HepG2 (cell line): ENCODE results near the gene ADCY1. TPM values are rescaled to one million over a fixed set of nuclear protein-coding genes. Genes with fewer than 3 reads are reported as not detected.
"Not testable (repeated sequence)": the region's sequence is repeated elsewhere in the genome, so short reads cannot be mapped to it uniquely, and the experiment has no call there.

Source experiments
- ATAC-seq: fragments of 200-7000 bp; cut with Tn5 transposase; 3 replicates; pipeline ENCODE4 v1.9.1; 2020; ENCODE audit warnings: mild to moderate bottlenecking, moderate library complexity
- BruUV-seq: library from RNA; stranded (reverse); fragments of 400-500 nt; replicated peaks from 2 replicates; lab custom pipeline; 2021; lab: Mats Ljungman, UMichigan
- CTCF ChIA-PET: fragments of 300-600 bp; formaldehyde crosslinking; extraction: SDS; loops from one replicate; lab custom pipeline; 2021; ENCODE audit warnings: low total read pairs, inconsistent platforms, low intra/inter-chr PET ratio; lab: Yijun Ruan, JAX
- POLR2A ChIA-PET: fragments of 350-600 bp; sonication (Branson Sonifier 250); formaldehyde crosslinking; loops from one replicate; lab custom pipeline; 2020; ENCODE audit warnings: antibody characterized with exemption, inconsistent platforms; lab: Yijun Ruan, JAX
- DNase-seq: peaks from one replicate; pipeline ENCODE4 v3.0.0-alpha.2; 2015; ENCODE audit warnings: low spot score
- FAIRE-seq: peaks from 3 replicates; lab custom pipeline; 2011; peaks lifted over from hg19 to GRCh38; lab: Jason Lieb, UNC
- H2AFZ ChIP-seq: one replicate; pipeline ENCODE4 v1.6.1; 2011; ENCODE audit warnings: low read length, inconsistent platforms
- H3K27ac ChIP-seq: fragments of 300-600 bp; 3 replicates; pipeline ENCODE4 v1.8.0; 2011; ENCODE audit warnings: mixed run types, mild to moderate bottlenecking, mixed read lengths, low read length, inconsistent platforms; ENCODE audit not compliant: insufficient read depth; ENCODE audit errors: extremely low read length
- H3K27me3 ChIP-seq, 2 experiments: fragments of 200-600 bp in 1 of 2; 2 replicates in 1 of 2; 3 replicates in 1 of 2; pipeline versions ENCODE4 v1.6.0 to v1.8.0; 2011; ENCODE audit warnings: low read length in 2 of 2, mild to moderate bottlenecking in 2 of 2, moderate library complexity in 2 of 2, inconsistent platforms in 1 of 2; ENCODE audit not compliant: insufficient read depth in 2 of 2, control insufficient read depth in 1 of 2
- H3K36me3 ChIP-seq, 2 experiments: fragments of 200-600 bp in 1 of 2; replicated peaks in 1 of 2; 2 replicates in 1 of 2; 3 replicates in 1 of 2; pipeline versions ENCODE4 v1.5.1 to v1.8.0; 2011; ENCODE audit warnings: low read length in 2 of 2, inconsistent platforms in 1 of 2; ENCODE audit not compliant: insufficient read depth in 2 of 2, control insufficient read depth in 1 of 2
- H3K4me1 ChIP-seq: 2 replicates; pipeline ENCODE4 v1.5.1; 2012; ENCODE audit warnings: low read length, inconsistent platforms; ENCODE audit not compliant: insufficient read depth
- H3K4me2 ChIP-seq: 2 replicates; pipeline ENCODE4 v1.6.0; 2011; ENCODE audit warnings: low read depth, low read length, inconsistent platforms
- H3K4me3 ChIP-seq, 3 experiments: fragments of 200-600 bp in 1 of 3; sonication (generic), shearing (Covaris generic) in 1 of 3; replicated peaks in 1 of 3; 2 replicates each; pipeline ENCODE4 v1.5.1; 2011 to 2016; ENCODE audit warnings: low read length in 3 of 3, inconsistent platforms in 2 of 3, low read depth in 2 of 3, mild to moderate bottlenecking in 2 of 3, control low read depth in 1 of 3, mixed read lengths in 1 of 3; ENCODE audit not compliant: insufficient read depth in 1 of 3
- H3K79me2 ChIP-seq: one replicate; pipeline ENCODE4 v1.6.1; 2011; ENCODE audit warnings: low read length, inconsistent platforms; ENCODE audit not compliant: insufficient read depth
- H3K9ac ChIP-seq: 2 replicates; pipeline ENCODE4 v1.6.0; 2011; ENCODE audit warnings: mild to moderate bottlenecking, low read depth, low read length, inconsistent platforms; ENCODE audit not compliant: insufficient read depth
- H3K9me3 ChIP-seq: 2 replicates; pipeline ENCODE4 v1.5.1; 2012; ENCODE audit warnings: mild to moderate bottlenecking, low read length
- H4K20me1 ChIP-seq: 2 replicates; pipeline ENCODE4 v1.6.0; 2011; ENCODE audit warnings: inconsistent platforms, mild to moderate bottlenecking, low read length, moderate library complexity; ENCODE audit not compliant: insufficient read depth
- AGO2 ChIP-seq: fragments of 200-400 bp; formaldehyde crosslinking; optimal IDR thresholded peaks from 2 replicates; pipeline ENCODE3; 2017; ENCODE audit warnings: mild to moderate bottlenecking, low read depth, low read length, moderate library complexity
- EHMT2 ChIP-seq: fragments of 200-600 bp; sonication (generic); IDR thresholded peaks from 2 replicates; pipeline ENCODE4 v1.7.0; 2017; ENCODE audit warnings: antibody characterized with exemption, low read depth, low read length, borderline replicate concordance
- HCFC1 ChIP-seq: fragments of 150-350 bp; IDR thresholded peaks from 2 replicates; pipeline ENCODE4 v1.6.1; 2014; ENCODE audit warnings: low read depth, low read length
- MAFK ChIP-seq, 2 experiments: IDR thresholded peaks in 1 of 2; conservative IDR thresholded peaks in 1 of 2; 2 replicates each; pipeline ENCODE4 v1.6.1; 2011; ENCODE audit warnings: improper control_type of control experiment in 2 of 2, low read length in 2 of 2
- POLR2G ChIP-seq: fragments of 200-400 bp; formaldehyde crosslinking; IDR thresholded peaks from 2 replicates; pipeline ENCODE4 v1.6.1; 2018; ENCODE audit warnings: mild to moderate bottlenecking, low read depth, low read length, moderate library complexity
- ZFAT ChIP-seq: sonication (generic); formaldehyde crosslinking; conservative IDR thresholded peaks from 2 replicates; pipeline ENCODE4 v1.8.1; 2023; ENCODE audit warnings: missing genetic modification reagents, inconsistent platforms
- ZNF329 ChIP-seq: sonication (generic); formaldehyde crosslinking; IDR thresholded peaks from 2 replicates; pipeline ENCODE4 v1.9.0; 2021; ENCODE audit warnings: low read depth, mild to moderate bottlenecking, missing genetic modification reagents
- ZNF337 ChIP-seq: sonication (generic); formaldehyde crosslinking; IDR thresholded peaks from 2 replicates; pipeline ENCODE4 v1.5.1; 2020; ENCODE audit warnings: missing genetic modification reagents, low read depth, mild to moderate bottlenecking, borderline replicate concordance
- ZNF570 ChIP-seq: sonication (generic); formaldehyde crosslinking; IDR thresholded peaks from 2 replicates; pipeline ENCODE4 v1.4.0; 2020; ENCODE audit warnings: mild to moderate bottlenecking, missing genetic modification reagents, borderline replicate concordance
- WGBS: methylation state at CpG from one replicate; pipeline ENCODE4 v1.1.6; 2017; ENCODE audit warnings: low lambda C conversion rate; 5-methylcytosine and 5-hydroxymethylcytosine counted together
- in situ Hi-C: cut with HindIII; loops from 2 replicates; pipeline ENCODE4 v1.10.0; 2017; ENCODE audit warnings: low pct_unique_long_range_greater_than_20kb; ENCODE audit not compliant: extremely low pct_ligation_motif_present
- intact Hi-C: fragments of 100-400 bp; cut with micrococcal nuclease; formaldehyde crosslinking; loops from one replicate; pipeline ENCODE4 v1.10.0; 2022; ENCODE audit not compliant: unreplicated experiment
- polyA plus RNA-seq, 8 experiments: library from polyadenylated mRNA; depleted of rRNA in 3 of 8; stranded (reverse) in 7 of 8; unstranded in 1 of 8; fragments of >200 nt; fragmentation: Illumina TruSeq in 4 of 8; extraction: Trizol in 4 of 8; gene quantifications; 2 replicates each; pipeline versions ENCODE4 v1.2.1 to v1.2.3, GENCODE V29; 2011 to 2016; ENCODE audit warnings: low read depth in 4 of 8, missing spikeins in 1 of 8, mixed read lengths in 1 of 8; ENCODE audit not compliant: insufficient read depth in 1 of 8
- total RNA-seq, 5 experiments: library from RNA; depleted of rRNA; stranded (reverse); fragments of >200 nt; fragmentation: Illumina TruSeq; extraction: Trizol; gene quantifications; 2 replicates each; pipeline ENCODE4 v1.2.3, GENCODE V29; 2016; ENCODE audit warnings: low read depth in 1 of 5
- TF ChIP-seq, protein P1 (sequence below): IDR thresholded peaks from 2 replicates; pipeline ENCODE4 v1.6.1; 2016; ENCODE audit warnings: missing biosample characterization, missing genetic modification reagents, low read depth
- TF ChIP-seq, protein P2 (sequence below): IDR thresholded peaks from 2 replicates; pipeline ENCODE4 v1.6.1; 2016
- TF ChIP-seq, protein P3 (sequence below): IDR thresholded peaks from 2 replicates; pipeline ENCODE4 v1.6.1; 2018; ENCODE audit warnings: missing genetic modification reagents, mild to moderate bottlenecking, missing compliant biosample characterization

ADCY1 gene
- total and polyA plus RNA-seq, 2 of the 13 experiments (the other 11 are each of a cell fraction or from before 2014, with no cell fraction given) = 0.80 to 1.2 TPM

DNA sequence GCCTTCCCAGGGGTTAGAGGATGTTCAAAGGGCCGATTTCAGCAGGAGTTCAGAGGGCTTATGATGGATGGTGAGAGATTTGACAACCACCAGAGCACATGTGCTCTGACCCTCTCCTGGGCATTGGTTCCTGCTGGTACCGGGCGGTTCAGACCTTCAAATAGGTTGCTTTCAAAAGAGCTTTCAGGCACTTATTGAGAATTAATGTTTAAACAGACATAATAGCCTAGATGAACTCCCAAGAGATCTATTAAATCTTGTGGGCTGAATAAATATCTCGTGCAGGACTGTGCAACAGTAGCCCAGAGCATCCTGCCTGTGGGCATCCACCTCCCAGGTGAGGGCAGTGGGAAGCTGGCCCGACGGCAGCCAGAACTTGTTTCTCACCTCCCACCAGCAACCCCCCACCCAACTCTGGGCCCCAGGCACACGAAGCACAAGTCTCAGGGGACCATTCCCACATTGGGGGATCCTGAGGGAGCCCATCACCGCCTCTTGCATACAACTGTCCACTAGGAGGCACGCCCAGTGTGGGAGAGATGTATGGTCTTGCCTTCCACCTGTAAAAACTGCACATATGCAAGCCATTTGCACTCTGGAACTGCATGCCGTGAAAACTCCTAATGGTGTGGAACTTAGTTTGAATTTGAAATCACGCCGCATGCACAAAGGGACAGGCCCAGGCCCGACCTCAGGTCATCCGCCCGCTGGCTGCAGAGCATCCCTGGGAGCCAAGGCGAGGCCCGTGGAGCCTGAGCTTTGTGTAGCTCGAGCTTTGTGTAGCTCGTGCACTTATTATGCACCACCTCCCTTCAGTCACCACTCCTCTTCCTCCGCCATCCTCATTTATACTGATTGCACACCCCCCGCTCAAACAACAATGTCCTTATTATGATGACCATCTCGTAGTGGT, 147.8 kb downstream of the ADCY1 start:
- FAIRE-seq = no peak
- POLR2A ChIA-PET = no interaction called here

DNA sequence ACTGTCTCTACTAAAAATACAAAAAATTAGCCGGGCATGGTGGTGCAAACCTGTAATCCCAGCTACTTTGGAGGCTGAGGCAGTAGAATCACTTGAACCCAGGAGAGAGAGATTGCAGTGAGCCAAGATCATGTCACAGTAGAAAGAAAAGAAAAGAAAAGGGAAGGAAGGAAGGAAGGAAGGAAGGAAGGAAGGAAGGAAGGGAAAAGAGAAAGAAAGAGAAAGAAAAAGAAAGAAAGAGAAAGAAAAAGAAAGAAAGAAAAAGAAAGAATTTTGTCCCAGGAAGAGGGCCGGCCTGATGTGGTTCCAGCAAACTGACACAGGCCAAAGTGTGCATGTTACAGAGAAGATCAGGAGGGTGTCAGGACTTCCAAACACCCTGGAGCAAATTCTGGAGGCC, 151.1 kb downstream of the ADCY1 start:
- H3K36me3 ChIP-seq, ATAC-seq, H3K9ac ChIP-seq, H3K79me2 ChIP-seq, H3K4me2 ChIP-seq, in situ Hi-C loops, FAIRE-seq, H3K27me3 ChIP-seq, BruUV-seq, H3K9me3 ChIP-seq, POLR2A ChIA-PET, H3K4me3 ChIP-seq, H4K20me1 ChIP-seq, CTCF ChIA-PET, DNase-seq, H3K4me1 ChIP-seq, H3K27ac ChIP-seq, H2AFZ ChIP-seq, intact Hi-C loops: not testable (repeated sequence)
- WGBS = 98% methylated on average over 2 of the region's 2 CpGs

More for the DNA sequence above, 147.8 kb downstream of the ADCY1 start:
- 91% methylated on average over 19 of the region's 22 CpGs for WGBS
- no TSS peak for BruUV-seq
- no peaks in the 10 kb centered on the region for H3K27me3 ChIP-seq
- ATAC-seq (peak; percentile 68), DNase-seq (no peak)
- no peak overlapping the region for H3K4me3 ChIP-seq
- intact Hi-C loops = no loop called here
- H3K79me2 ChIP-seq = no peaks in the 10 kb centered on the region
- H3K4me2 ChIP-seq = no peak overlapping the region
- TF ChIP-seq ZFAT (no peak), ZNF329 (CRISPR knock-in tag) (no peak), HCFC1 (no peak), AGO2 (peak; percentile 62), MAFK (conservative IDR thresholded peaks at IDR 0.05 in 1 of 2, IDR thresholded peaks at IDR 0.05 in 1 of 2; ENCODE audit: low read length in 2 of 2) (no peak), EHMT2 (no peak), ZNF570 (CRISPR knock-in tag) (no peak), POLR2G (peak; percentile 35; the same call in 1 of the 2 replicates), ZNF337 (no peak)
- TF ChIP-seq, protein P1, sequence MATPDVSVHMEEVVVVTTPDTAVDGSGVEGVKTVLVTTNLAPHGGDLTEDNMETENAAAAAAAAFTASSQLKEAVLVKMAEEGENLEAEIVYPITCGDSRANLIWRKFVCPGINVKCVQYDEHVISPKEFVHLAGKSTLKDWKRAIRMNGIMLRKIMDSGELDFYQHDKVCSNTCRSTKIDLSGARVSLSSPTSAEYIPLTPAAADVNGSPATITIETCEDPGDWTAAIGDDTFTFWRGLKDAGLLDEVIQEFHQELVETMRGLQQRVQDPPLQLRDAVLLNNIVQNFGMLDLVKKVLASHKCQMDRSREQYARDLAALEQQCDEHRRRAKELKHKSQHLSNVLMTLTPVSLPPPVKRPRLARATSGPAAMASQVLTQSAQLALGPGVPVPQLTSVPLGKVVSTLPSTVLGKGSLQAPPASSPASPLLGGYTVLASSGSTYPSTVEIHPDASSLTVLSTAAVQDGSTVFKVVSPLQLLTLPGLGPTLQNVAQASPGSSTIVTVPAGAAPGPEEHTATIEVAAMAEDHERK (CRISPR knock-in tag) = no peak
- TF ChIP-seq, protein P2, sequence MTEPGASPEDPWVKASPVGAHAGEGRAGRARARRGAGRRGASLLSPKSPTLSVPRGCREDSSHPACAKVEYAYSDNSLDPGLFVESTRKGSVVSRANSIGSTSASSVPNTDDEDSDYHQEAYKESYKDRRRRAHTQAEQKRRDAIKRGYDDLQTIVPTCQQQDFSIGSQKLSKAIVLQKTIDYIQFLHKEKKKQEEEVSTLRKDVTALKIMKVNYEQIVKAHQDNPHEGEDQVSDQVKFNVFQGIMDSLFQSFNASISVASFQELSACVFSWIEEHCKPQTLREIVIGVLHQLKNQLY (CRISPR knock-in tag) = no peak
- TF ChIP-seq, protein P3, sequence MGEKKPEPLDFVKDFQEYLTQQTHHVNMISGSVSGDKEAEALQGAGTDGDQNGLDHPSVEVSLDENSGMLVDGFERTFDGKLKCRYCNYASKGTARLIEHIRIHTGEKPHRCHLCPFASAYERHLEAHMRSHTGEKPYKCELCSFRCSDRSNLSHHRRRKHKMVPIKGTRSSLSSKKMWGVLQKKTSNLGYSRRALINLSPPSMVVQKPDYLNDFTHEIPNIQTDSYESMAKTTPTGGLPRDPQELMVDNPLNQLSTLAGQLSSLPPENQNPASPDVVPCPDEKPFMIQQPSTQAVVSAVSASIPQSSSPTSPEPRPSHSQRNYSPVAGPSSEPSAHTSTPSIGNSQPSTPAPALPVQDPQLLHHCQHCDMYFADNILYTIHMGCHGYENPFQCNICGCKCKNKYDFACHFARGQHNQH (CRISPR knock-in tag) = no peak
- no peak overlapping the region for H2AFZ ChIP-seq
- H3K36me3 ChIP-seq = peaks cover under 1 to 6% of the 10 kb centered on the region in 2 experiments; a peak in 3 of 5 replicates
- no peak overlapping the region for H3K9ac ChIP-seq
- H4K20me1 ChIP-seq = no peaks in the 10 kb centered on the region
- H3K4me1 ChIP-seq = no peaks in the 10 kb centered on the region
- in situ Hi-C loops = no loop called here
- H3K27ac ChIP-seq = no peak overlapping the region
- CTCF ChIA-PET = no interaction called here
- H3K9me3 ChIP-seq = no peaks in the 10 kb centered on the region
